Nucleus accumbens (tissue), 56 donors: ENCODE results near the gene CHST14.

Experiments
- DNase-seq, 56 donors: peaks; one replicate each; lab custom pipeline; 2025; lab: John Stamatoyannopoulos, UW

Gene CHST14

GRCh38 chr15:40470423-40471104, at the start of gene CHST14:
Gene CHST14 (plus strand): TSS chr15:40470984. CDS start chr15:40471214, 230 bp downstream.
- peak in 44 of 56 donors; percentile 7 to 76 (median 36) for DNase-seq

- DNase-seq: peak in 50 of 56 donors; percentile 18 to 82 (median 56)
These were observed 49.3 kb upstream of the CHST14 start for GRCh38 chr15:40421246-40422157.

- DNase-seq: no peak
These were observed 46.2 kb upstream of the CHST14 start for GRCh38 chr15:40424483-40425115.

- no peak for DNase-seq
These were observed 45.1 kb upstream of the CHST14 start for GRCh38 chr15:40425681-40426080.

GRCh38 chr15:40427188-40427587, 43.6 kb upstream of the CHST14 start:
- DNase-seq: no peak

- no peak for DNase-seq
These were observed 42.6 kb upstream of the CHST14 start for GRCh38 chr15:40428185-40428584.

- no peak for DNase-seq
These were observed 41.6 kb upstream of the CHST14 start for GRCh38 chr15:40429068-40429710.

- no peak for DNase-seq
These were observed 40.4 kb upstream of the CHST14 start for GRCh38 chr15:40430271-40430805.

GRCh38 chr15:40435023-40435709, 35.6 kb upstream of the CHST14 start:
- DNase-seq: no peak

GRCh38 chr15:40435710-40436089, 35.1 kb upstream of the CHST14 start:
- DNase-seq: peak in 1 of 56 donors; percentile 22

GRCh38 chr15:40436116-40436891, 34.5 kb upstream of the CHST14 start:
- DNase-seq: peak in 7 of 56 donors; percentile 15 to 66 (median 19)

- no peak for DNase-seq
These were observed 33.7 kb upstream of the CHST14 start for GRCh38 chr15:40436892-40437751.

- no peak for DNase-seq
These were observed 32.8 kb upstream of the CHST14 start for GRCh38 chr15:40437752-40438687.

GRCh38 chr15:40438712-40439111, 32.1 kb upstream of the CHST14 start:
- DNase-seq: no peak

GRCh38 chr15:40439461-40439959, 31.3 kb upstream of the CHST14 start:
- peak in 8 of 56 donors; percentile 11 to 38 (median 20) for DNase-seq

GRCh38 chr15:40439960-40440742, 30.6 kb upstream of the CHST14 start:
- peak in 19 of 56 donors; percentile 13 to 61 (median 37) for DNase-seq
